GM21737 (cell line): ENCODE measurements around the gene ST13.
"Not testable (repeated sequence)": the region's sequence is repeated elsewhere in the genome, so short reads cannot be mapped to it uniquely, and the experiment has no call there.

Experiments used
- ATAC-seq: cut with Tn5 transposase; IDR thresholded peaks from one replicate; pipeline ENCODE4 v1.9.1; 2021; ENCODE audit warnings: mild to moderate bottlenecking, moderate library complexity; ENCODE audit not compliant: unreplicated experiment

ST13 gene

GRCh38 chr22:40856513-40857308 is at the start of gene ST13, which contains the start of gene XPNPEP3:
Gene ST13, minus strand, starts transcription at chr22:40856639. Its CDS starts 99 bp downstream, at chr22:40856540.
Gene XPNPEP3, plus strand, starts transcription at chr22:40857148. Its CDS starts 34 bp downstream, at chr22:40857182.
- ATAC-seq = peak; percentile 80

DNA sequence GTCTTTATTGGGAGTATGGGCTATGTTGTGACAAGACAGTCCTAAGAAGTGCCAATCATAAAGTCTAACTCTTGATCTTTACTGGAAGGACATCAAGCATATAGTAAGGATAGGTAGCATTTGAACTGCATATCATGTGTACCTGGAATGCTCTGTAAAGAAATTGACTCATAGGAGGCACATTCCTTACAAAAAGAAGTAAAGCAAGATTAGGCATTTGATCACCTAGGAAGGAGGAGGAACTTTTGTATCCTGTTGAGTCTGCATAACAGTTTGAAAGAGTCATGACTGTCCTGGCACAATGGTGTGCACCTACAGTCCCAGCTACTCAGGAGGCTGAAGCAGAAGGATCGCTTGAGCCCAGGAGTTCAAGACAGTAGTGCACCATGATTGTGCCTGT is 47.7 kb upstream of the ST13 start:
- ATAC-seq = no peak

DNA sequence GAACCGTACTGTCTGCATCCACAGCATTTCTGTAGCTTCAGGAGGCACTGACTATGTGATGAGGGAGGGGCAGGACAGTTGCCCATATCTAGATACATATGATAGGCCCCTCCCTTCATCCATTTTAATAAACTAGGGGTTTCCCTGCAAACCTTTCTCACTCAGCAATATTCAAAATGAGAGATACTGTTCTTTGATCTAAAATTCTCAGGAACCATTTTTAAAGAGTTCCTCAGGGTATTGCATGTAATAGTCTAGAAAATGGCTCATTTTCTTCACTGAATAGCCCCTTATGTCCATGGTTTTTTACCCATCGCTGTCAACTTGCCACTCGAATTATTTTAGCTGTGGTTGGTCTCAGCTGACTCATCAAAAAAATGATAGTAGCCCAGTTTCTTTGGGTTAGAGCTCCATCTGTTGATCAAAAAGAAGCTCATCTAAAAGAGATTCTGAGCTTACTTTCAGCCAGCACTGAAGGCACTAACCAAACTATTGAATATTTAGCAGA is 42.5 kb upstream of the ST13 start:
- ATAC-seq = no peak

DNA sequence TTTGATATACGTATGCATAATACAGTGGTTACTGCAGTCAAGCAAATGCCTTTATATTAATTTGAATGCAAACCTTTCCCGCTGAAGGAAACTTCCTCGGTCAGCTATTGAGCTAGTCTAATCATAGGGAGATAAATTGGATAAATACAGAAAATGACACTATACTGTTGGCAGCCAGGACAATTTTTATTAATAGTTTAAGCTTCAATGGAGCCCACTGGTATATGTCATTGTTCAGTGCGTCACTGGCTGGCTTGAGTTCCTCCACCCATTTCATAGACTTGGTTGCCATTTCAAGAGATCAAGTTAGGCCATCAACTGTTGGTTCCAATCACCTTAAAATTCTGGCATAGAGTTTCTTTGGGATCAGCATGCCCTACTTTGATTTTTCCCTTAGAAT is 38.0 kb upstream of the ST13 start:
- ATAC-seq = no peak

GRCh38 chr22:40890881-40891280 is 34.4 kb upstream of the ST13 start:
- no peak for ATAC-seq

DNA sequence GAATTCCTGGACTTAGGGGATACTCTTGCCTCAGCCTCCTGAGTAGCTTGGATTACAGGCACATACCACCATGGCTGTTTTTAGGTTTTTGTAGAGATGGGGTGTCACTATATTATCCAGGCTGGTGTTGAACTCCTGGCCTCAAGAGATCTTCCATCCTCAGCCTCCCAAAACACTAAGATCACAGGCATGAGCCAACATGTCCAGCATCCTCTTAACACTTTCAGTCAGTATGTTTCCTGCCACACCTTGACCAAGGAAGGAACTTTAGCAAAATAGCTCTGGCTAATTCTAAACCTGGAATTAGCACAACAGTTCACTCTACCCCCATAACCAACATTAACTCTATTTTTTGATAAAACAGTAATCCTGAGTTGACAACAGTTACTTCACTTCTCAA is 32.7 kb upstream of the ST13 start:
- no peak for ATAC-seq

GRCh38 chr22:40878922-40879321 is 22.5 kb upstream of the ST13 start:
- ATAC-seq = no peak

DNA sequence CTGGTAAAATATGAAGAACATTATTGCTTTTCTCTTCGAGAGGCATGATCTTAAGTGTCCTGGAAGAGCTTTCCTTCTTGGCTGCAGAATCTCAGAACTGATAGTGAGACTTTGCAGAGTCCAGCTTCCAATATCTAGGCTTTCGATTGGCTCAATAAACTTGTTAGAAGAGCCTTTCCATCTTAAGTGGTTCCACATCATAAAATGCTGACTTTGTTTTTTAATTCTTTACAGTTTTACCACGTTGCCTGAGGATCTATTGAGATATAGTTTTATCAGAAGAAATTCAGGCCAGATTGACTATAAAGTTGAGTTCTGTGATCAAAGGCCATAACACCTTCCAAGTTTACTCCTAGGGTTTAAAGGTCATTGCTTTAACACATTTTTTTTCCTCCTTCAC is 21.0 kb upstream of the ST13 start:
- ATAC-seq = no peak

DNA sequence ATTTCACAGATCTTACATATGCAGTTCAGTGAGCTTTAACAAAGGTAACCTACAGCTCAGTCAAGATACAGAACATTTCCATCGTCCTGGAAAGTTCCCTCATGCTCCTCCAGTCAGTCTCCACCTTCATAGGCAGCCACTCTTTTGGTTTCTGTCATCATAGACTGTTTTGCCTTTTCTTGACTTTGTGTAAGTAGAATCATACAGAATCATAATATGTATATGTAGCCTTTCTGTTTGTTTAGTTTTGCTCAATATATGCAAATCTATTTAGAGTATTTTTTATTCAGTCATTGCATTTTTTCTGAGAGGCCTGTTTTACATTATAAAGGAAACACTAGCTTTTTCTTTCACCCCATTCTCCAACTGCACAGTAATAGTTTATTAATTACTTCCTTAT is 20.5 kb upstream of the ST13 start:
- no peak for ATAC-seq

DNA sequence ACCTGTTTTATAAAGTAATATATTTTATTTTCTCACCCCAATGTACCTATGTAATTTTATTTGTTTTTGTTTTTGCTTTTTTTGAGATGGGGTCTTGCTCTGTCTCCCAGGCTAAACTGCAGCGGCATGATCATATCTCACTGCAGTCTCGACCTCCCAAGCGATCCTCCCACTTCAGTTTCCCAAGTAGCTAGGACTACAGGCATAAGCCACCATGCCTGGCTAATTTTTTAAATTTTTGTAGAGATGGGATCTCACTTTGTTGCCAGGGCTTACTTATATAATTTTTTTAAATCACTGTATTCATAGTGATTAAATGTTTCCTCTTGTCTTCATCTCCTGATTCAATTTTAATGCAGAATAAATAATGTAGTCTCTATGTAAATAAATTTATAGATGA is 18.7 kb upstream of the ST13 start:
- ATAC-seq = no peak

GRCh38 chr22:40874016-40874415 is 17.6 kb upstream of the ST13 start:
- no peak for ATAC-seq

DNA sequence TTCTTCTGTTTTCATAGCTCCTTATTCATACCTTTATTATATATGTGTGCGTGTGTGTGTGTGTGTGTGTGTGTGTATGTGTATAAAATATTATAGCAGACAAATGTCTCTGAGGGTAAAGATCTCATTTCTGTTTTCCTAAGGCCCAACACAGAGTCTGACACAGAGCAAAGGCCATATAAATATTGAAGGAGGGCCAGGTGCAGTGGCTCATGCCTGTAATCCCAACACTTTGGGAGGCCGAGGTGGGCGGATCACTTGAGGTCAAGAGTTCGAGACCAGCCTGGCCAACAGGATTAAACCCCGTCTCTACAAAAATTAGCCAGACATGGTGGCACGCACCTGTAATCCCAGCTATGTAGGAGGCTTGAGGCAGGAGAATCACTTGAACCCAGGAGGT is 11.9 kb upstream of the ST13 start:
- not testable (repeated sequence) for ATAC-seq

DNA sequence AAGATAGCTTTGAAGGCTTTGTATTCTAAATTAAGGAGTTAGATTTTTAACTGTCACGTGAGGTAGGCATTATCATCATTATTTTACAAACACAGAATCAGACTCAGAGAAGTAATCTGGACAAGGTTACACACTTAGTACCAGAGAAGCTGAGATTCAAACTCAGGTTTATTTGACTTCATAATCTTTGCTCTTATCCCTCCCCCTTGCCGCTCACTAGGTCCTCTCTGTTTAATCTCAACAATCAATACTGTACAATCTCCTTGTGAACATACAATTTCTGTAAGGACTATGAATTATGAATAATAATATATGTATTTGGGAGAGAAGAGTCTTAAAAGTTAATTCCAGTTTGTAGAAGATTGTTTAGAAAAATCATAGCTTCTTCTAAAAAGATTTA is 10.7 kb upstream of the ST13 start:
- no peak for ATAC-seq

- no peak for ATAC-seq
Observed at GRCh38 chr22:40862537-40862936, 6.1 kb upstream of the ST13 start.

- no peak for ATAC-seq
Observed at GRCh38 chr22:40862013-40862412, 5.6 kb upstream of the ST13 start, which contains the start of gene DNAJB7. Gene DNAJB7, minus strand, starts transcription at chr22:40862113. Its CDS starts 119 bp downstream, at chr22:40861994.

GRCh38 chr22:40857309-40857855 is 943 bp upstream of the ST13 start:
- ATAC-seq = no peak

DNA sequence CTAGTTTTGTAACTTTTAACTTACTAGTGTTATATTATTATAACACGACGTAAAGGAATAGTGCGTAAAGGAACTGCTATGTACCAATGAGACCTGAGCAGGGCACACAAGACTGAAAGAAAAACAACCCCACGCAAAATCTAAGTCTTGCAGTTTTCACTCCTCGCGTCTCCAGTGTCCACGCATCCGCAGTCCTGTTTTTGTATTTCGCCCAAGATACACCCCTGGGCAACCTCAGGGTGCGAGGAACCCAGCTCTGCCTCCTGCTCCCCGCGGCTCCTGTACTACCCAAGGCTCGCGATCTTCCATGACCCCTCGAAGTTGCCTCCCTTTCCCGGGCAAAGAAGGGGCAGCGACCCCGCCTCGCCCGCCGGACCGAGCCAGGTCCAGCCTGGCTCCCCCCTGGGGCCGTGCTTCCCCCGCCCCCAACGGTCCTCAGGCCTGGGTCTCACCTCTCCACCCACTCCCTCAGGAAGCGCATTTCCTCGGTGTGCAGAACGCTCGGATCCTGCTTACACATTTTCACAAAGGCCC is 393 bp downstream of the ST13 start:
- peak; percentile 22 for ATAC-seq

DNA sequence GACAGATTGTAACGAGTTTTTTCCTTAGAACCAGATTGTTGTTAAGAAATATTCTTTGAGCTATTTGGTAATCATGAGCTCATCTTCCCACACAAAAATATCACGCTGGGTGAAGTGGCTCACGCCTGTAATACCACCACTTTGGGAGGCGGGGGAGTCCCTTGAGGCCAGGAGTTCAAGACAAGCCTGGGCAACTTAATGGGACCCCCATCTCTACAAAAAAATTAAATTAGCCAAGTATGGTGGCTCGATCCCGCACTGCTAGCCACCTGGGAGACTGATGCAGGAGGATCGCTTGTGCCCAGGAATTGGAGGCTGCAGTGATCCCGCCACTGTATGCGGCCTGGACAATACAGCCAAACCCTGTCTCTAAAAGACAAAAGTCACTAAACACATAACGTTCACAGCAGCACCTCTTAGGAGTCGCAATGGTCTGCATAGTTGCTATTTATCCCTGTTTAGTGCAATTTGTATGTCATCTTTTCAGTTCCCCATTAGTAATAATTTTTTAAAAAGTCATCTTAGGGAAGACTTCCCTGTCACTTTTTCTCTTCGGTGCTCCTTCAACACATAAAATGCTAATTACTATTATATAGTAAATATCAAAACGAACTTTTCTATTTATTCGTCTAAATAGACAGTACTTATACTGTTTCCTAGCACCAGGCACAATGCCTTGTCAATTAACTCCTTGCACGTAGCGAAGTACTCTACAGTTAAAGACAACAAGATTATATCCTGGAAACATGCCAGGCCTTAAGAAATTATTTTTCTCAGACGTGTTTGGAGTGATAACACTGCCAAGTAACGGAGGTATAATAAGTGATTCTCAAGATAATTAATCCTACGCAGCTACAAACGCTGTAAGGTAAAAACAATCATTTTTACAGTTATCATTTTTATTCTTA is 1.1 kb downstream of the ST13 start:
- no peak for ATAC-seq

DNA sequence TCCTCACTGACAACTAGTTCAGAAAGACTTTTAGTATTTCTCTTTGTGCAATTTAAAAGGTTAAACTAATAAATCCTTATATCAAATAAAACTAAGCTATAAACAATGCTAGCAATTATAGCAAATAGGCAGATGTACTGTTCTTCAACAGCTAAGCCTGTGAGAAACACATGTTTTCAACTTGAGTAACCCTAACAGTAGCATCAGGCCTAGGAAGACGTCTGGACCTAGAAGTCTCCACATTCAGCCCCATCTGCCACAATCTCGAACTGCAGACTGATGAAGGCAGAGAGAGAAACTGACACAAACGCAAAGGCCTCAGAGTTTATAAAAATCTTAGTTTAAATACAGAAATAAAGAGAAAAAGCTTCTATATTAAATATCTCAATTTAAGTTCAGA is 2.5 kb downstream of the ST13 start:
- no peak for ATAC-seq

- no peak for ATAC-seq
Observed at GRCh38 chr22:40853333-40853732, 3.1 kb downstream of the ST13 start.

DNA sequence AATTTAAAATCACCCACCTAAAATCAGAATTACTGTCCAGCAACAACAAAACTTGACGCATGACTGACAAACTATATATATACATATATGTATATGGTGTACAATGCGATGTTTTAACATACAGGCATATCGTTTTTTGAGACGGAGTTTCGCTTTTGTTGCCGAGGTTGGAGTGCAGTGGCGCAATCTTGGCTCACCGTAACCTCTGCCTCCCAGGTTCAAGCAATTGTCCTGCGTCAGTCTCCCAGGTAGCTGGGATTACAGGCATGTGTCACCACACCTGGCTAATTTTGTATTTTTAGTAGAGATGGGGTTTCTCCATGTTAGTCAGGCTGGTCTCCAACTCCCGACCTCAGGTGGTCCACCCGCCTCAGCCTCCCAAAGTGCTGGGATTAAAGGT is 10.6 kb downstream of the ST13 start:
- not testable (repeated sequence) for ATAC-seq
